ENCODE data around the gene PAK1IP1.

- TF ChIP-seq CTCF (conservative IDR thresholded peaks at IDR 0.05; ENCODE audit: low read depth, low read length) (no peak), EZH2 (IDR thresholded peaks at IDR 0.05; ENCODE audit: low read length, unreplicated experiment) (no peak), EZH2phosphoT487 (IDR thresholded peaks at IDR 0.05; ENCODE audit: borderline replicate concordance, low read length) (no peak)
Observed at GRCh38 chr6:10722820-10723566, 28.2 kb downstream of the PAK1IP1 start, which contains the start of gene TMEM14C.
